ENCODE data around the gene BRD2. TPM values are rescaled to one million over a fixed set of nuclear protein-coding genes. Genes with fewer than 3 reads are reported as not detected.

The BRD2 gene
- total RNA-seq, 8 experiments from 2014 or later, result 124 to 401 (median 193) TPM

GRCh38 chr6:32970413-32971241 is 2.2 kb downstream of the BRD2 start:
- Histone ChIP-seq H3K27ac (peak overlapping the region; percentile 99 to 100), H3K4me3 (peak overlapping the region; percentile 53 to 83 (median 60)), H3K4me1 (replicated peaks in 1 of 2) (peaks cover 8 to 15% of the 10 kb centered on the region in 2 donors)
- WGBS, 10 experiments, result 0 to 3% (median 0%) methylated on average over 2 to 8 of the region's 43 CpGs; no CpG with 5 or more reads in 7 of the 10 experiments
- in situ Hi-C loops (cut with MboI; ENCODE audit: low pct_unique_long_range_greater_than_20kb in 2 of 9, low sequenced_read_pairs in 9 of 9, unreplicated experiment in 9 of 9), result no loop called here
- ATAC-seq (replicated peaks in 6 of 8), result peak in 6 of 8 experiments; percentile 0 to 3 (median 1)

- Histone ChIP-seq H3K27ac (peak overlapping the region; percentile 99 to 100), H3K4me3 (peak overlapping the region; percentile 53 to 83 (median 60)), H3K4me1 (replicated peaks in 1 of 2) (peaks cover 10 to 16% of the 10 kb centered on the region in 2 donors)
- ATAC-seq (replicated peaks in 6 of 8), result no peak
- in situ Hi-C loops (cut with MboI; ENCODE audit: low pct_unique_long_range_greater_than_20kb in 2 of 9, low sequenced_read_pairs in 9 of 9, unreplicated experiment in 9 of 9), result no loop called here
- WGBS, 10 experiments, result 0% methylated on average over 2 to 14 of the region's 15 CpGs; no CpG with 5 or more reads in 3 of the 10 experiments
These were observed 2.8 kb downstream of the BRD2 start for GRCh38 chr6:32971242-32971580.

- WGBS, 10 experiments, result 0 to 5% (median 0%) methylated on average over 1 to 21 of the region's 58 CpGs; no CpG with 5 or more reads in 2 of the 10 experiments
- in situ Hi-C loops (cut with MboI; ENCODE audit: low pct_unique_long_range_greater_than_20kb in 2 of 9, low sequenced_read_pairs in 9 of 9, unreplicated experiment in 9 of 9), result no loop called here
These were observed 3.4 kb downstream of the BRD2 start for GRCh38 chr6:32971581-32972352.

GRCh38 chr6:32972353-32973143 is 4.2 kb downstream of the BRD2 start:
- WGBS, 10 experiments, result 0 to 7% (median 0%) methylated on average over 3 to 11 of the region's 70 CpGs; no CpG with 5 or more reads in 4 of the 10 experiments
- H3K4me3 ChIP-seq, result peak overlapping the region; percentile 49 to 77 (median 60)

More at GRCh38 chr6:32971581-32972352, 3.4 kb downstream of the BRD2 start:
- Histone ChIP-seq H3K4me3 (peak overlapping the region; percentile 53 to 83 (median 69)), H3K4me1 (replicated peaks in 1 of 2) (peaks cover 16 to 20% of the 10 kb centered on the region in 2 donors), H3K27ac (peak overlapping the region; percentile 99 to 100)
- peak; percentile 23 to 73 (median 66) for ATAC-seq (replicated peaks in 6 of 8)

GRCh38 chr6:32973144-32974015 is 5.0 kb downstream of the BRD2 start:
- Histone ChIP-seq H3K4me1 (replicated peaks in 1 of 2) (peaks cover 13 to 15% of the 10 kb centered on the region in 2 donors), H3K27ac (peak overlapping the region; percentile 27 to 50), H3K4me3 (peak overlapping the region; percentile 49 to 77 (median 60))
- no peak for ATAC-seq (replicated peaks in 6 of 8)
- in situ Hi-C loops (cut with MboI; ENCODE audit: low pct_unique_long_range_greater_than_20kb in 2 of 9, low sequenced_read_pairs in 9 of 9, unreplicated experiment in 9 of 9), result no loop called here
- 0 to 4% (median 0%) methylated on average over 2 to 13 of the region's 23 CpGs; no CpG with 5 or more reads in 1 of the 10 experiments for WGBS, 10 experiments

More at GRCh38 chr6:32972353-32973143, 4.2 kb downstream of the BRD2 start:
- ATAC-seq (replicated peaks in 6 of 8), result peak in 1 of 8 experiments; percentile 0
- peak overlapping the region; percentile 27 to 50 for H3K27ac ChIP-seq
- H3K4me1 ChIP-seq (replicated peaks in 1 of 2), result peaks cover 13 to 15% of the 10 kb centered on the region in 2 donors
- in situ Hi-C loops (cut with MboI; ENCODE audit: low pct_unique_long_range_greater_than_20kb in 2 of 9, low sequenced_read_pairs in 9 of 9, unreplicated experiment in 9 of 9), result no loop called here

- ATAC-seq (replicated peaks in 6 of 8), result no peak
- H3K27ac ChIP-seq, result no peak overlapping the region
- in situ Hi-C loops (cut with MboI; ENCODE audit: low pct_unique_long_range_greater_than_20kb in 2 of 9, low sequenced_read_pairs in 9 of 9, unreplicated experiment in 9 of 9), result no loop called here
- WGBS, 10 experiments, result 0 to 40% (median 0%) methylated on average over 1 to 4 of the region's 4 CpGs
- H3K4me1 ChIP-seq (replicated peaks in 1 of 2), result peaks cover 13 to 15% of the 10 kb centered on the region in 2 donors
- peak overlapping the region; percentile 49 to 77 (median 60) for H3K4me3 ChIP-seq
These were observed 5.6 kb downstream of the BRD2 start for GRCh38 chr6:32974016-32974333.

GRCh38 chr6:32974541-32975308 is 6.3 kb downstream of the BRD2 start:
- no peak for ATAC-seq (replicated peaks in 6 of 8)
- Histone ChIP-seq H3K4me1 (replicated peaks in 1 of 2) (peaks cover 13 to 15% of the 10 kb centered on the region in 2 donors), H3K4me3 (peak overlapping the region; percentile 49 to 77 (median 60)), H3K27ac (no peak overlapping the region)
- in situ Hi-C loops (cut with MboI; ENCODE audit: low pct_unique_long_range_greater_than_20kb in 2 of 9, low sequenced_read_pairs in 9 of 9, unreplicated experiment in 9 of 9), result loop anchor here in 4 of 9 experiments (25.0 kb wide), 1 partner anchor 87 kb away; no protein-coding TSS in a partner anchor
- 0 to 29% (median 12%) methylated on average over 1 to 9 of the region's 14 CpGs; no CpG with 5 or more reads in 1 of the 10 experiments for WGBS, 10 experiments

GRCh38 chr6:32975886-32976285 is 7.5 kb downstream of the BRD2 start:
- no peak for ATAC-seq (replicated peaks in 6 of 8)
- in situ Hi-C loops (cut with MboI; ENCODE audit: low pct_unique_long_range_greater_than_20kb in 2 of 9, low sequenced_read_pairs in 9 of 9, unreplicated experiment in 9 of 9), result loop anchor here in 4 of 9 experiments (25.0 kb wide), 1 partner anchor 89 kb away; no protein-coding TSS in a partner anchor
- H3K4me1 ChIP-seq (replicated peaks in 1 of 2), result peaks cover 13 to 15% of the 10 kb centered on the region in 2 donors
- WGBS, 10 experiments, result 0 to 100% (median 67%) methylated on average over 1 to 2 of the region's 2 CpGs; no CpG with 5 or more reads in 3 of the 10 experiments
- peak overlapping the region in 2 of 5 donors; percentile 53 to 69 for H3K4me3 ChIP-seq
- no peak overlapping the region for H3K27ac ChIP-seq

GRCh38 chr6:32976334-32977069 is 8.1 kb downstream of the BRD2 start:
- H3K4me3 ChIP-seq, result peak overlapping the region in 1 of 5 donors; percentile 69
- in situ Hi-C loops (cut with MboI; ENCODE audit: low pct_unique_long_range_greater_than_20kb in 2 of 9, low sequenced_read_pairs in 9 of 9, unreplicated experiment in 9 of 9), result loop anchor here in 4 of 9 experiments (25.0 kb wide), 1 partner anchor 89 kb away; no protein-coding TSS in a partner anchor
- H3K27ac ChIP-seq, result no peak overlapping the region
- no peak for ATAC-seq (replicated peaks in 6 of 8)
- peaks cover 13 to 15% of the 10 kb centered on the region in 2 donors for H3K4me1 ChIP-seq (replicated peaks in 1 of 2)
- WGBS, 10 experiments, result 91 to 100% (median 98%) methylated on average over 1 to 6 of the region's 7 CpGs; no CpG with 5 or more reads in 5 of the 10 experiments

GRCh38 chr6:32977272-32977952 is 9.0 kb downstream of the BRD2 start:
- no peak overlapping the region for H3K4me3 ChIP-seq
- ATAC-seq (replicated peaks in 6 of 8), result no peak
- in situ Hi-C loops (cut with MboI; ENCODE audit: low pct_unique_long_range_greater_than_20kb in 2 of 9, low sequenced_read_pairs in 9 of 9, unreplicated experiment in 9 of 9), result loop anchor here in 4 of 9 experiments (25.0 kb wide), 1 partner anchor 90 kb away; no protein-coding TSS in a partner anchor
- WGBS, 10 experiments, result 66 to 100% (median 94%) methylated on average over 1 to 9 of the region's 10 CpGs
- H3K27ac ChIP-seq, result no peak overlapping the region
- H3K4me1 ChIP-seq (replicated peaks in 1 of 2), result peaks cover 13 to 15% of the 10 kb centered on the region in 2 donors

All from motor neuron (in vitro differentiated cells).